Epithelial cell of proximal tubule (primary cell): ENCODE data around the gene FAF1. TPM values are rescaled to one million over a fixed set of nuclear protein-coding genes. Genes with fewer than 3 reads are reported as not detected.

Experiments
- DNase-seq: peaks from one replicate; pipeline ENCODE4 v3.0.0-alpha.2; 2011; ENCODE audit warnings: low read depth
- H3K4me3 ChIP-seq: 2 replicates; pipeline ENCODE4 v1.5.1; 2011; ENCODE audit warnings: low read depth, mild to moderate bottlenecking, low read length
- CTCF ChIP-seq: conservative IDR thresholded peaks from 2 replicates; pipeline ENCODE4 v1.5.1; 2012; ENCODE audit warnings: low read depth, mild to moderate bottlenecking, low read length
- total RNA-seq: library from RNA; depleted of rRNA; stranded (reverse); fragments of >200 nt; gene quantifications from 2 replicates; pipeline ENCODE4 v1.2.3, GENCODE V29; 2015

Gene FAF1
- total RNA-seq, 1 donor from 2014 or later = 54.1 TPM

- no peak for TF ChIP-seq CTCF
- no peak for DNase-seq
Observed at GRCh38 chr1:50995651-50996050, 35.6 kb upstream of the FAF1 start.

GRCh38 chr1:50994997-50995396 is 34.9 kb upstream of the FAF1 start:
- no peak for TF ChIP-seq CTCF
- H3K4me3 ChIP-seq = no peak overlapping the region
- no peak for DNase-seq

More at GRCh38 chr1:50995651-50996050, 35.6 kb upstream of the FAF1 start:
- H3K4me3 ChIP-seq = no peak overlapping the region

- no peak for DNase-seq
- TF ChIP-seq CTCF = no peak
- no peak overlapping the region for H3K4me3 ChIP-seq
Observed at GRCh38 chr1:50993645-50994044, 33.6 kb upstream of the FAF1 start.

- no peak for DNase-seq
- no peak overlapping the region for H3K4me3 ChIP-seq
- no peak for TF ChIP-seq CTCF
Observed at GRCh38 chr1:50992532-50993318, 32.7 kb upstream of the FAF1 start.

- no peak for DNase-seq
- no peak for TF ChIP-seq CTCF
- H3K4me3 ChIP-seq = no peak overlapping the region
Observed at GRCh38 chr1:50989694-50990093, 29.6 kb upstream of the FAF1 start.

GRCh38 chr1:50986653-50987052 is 26.6 kb upstream of the FAF1 start:
- TF ChIP-seq CTCF = no peak
- H3K4me3 ChIP-seq = no peak overlapping the region
- DNase-seq = no peak

GRCh38 chr1:50985094-50985493 is 25.0 kb upstream of the FAF1 start:
- DNase-seq = no peak
- H3K4me3 ChIP-seq = no peak overlapping the region
- TF ChIP-seq CTCF = no peak
